Neuron (in vitro differentiated cells): ENCODE results near the gene SNHG17.
"Not testable (repeated sequence)": the region's sequence is repeated elsewhere in the genome, so short reads cannot be mapped to it uniquely, and the experiment has no call there.

ENCODE experiments used
- H2AFZ ChIP-seq: one replicate; pipeline ENCODE4 v1.6.1; 2013; ENCODE audit warnings: low read depth, mild to moderate bottlenecking, inconsistent platforms, low read length, moderate library complexity
- H3K27me3 ChIP-seq: one replicate; pipeline ENCODE4 v1.6.1; 2013; ENCODE audit warnings: low read length; ENCODE audit not compliant: insufficient read depth
- H3K36me3 ChIP-seq: one replicate; pipeline ENCODE4 v1.6.1; 2013; ENCODE audit warnings: low read length; ENCODE audit not compliant: insufficient read depth
- H3K4me1 ChIP-seq: one replicate; pipeline ENCODE4 v1.6.1; 2013; ENCODE audit warnings: low read length; ENCODE audit not compliant: insufficient read depth
- H3K4me3 ChIP-seq: 2 replicates; pipeline ENCODE4 v1.5.1; 2013; ENCODE audit warnings: mild to moderate bottlenecking, low read length, moderate library complexity
- H3K9me3 ChIP-seq: one replicate; pipeline ENCODE4 v1.6.1; 2013; ENCODE audit warnings: low read length

SNHG17 gene

DNA sequence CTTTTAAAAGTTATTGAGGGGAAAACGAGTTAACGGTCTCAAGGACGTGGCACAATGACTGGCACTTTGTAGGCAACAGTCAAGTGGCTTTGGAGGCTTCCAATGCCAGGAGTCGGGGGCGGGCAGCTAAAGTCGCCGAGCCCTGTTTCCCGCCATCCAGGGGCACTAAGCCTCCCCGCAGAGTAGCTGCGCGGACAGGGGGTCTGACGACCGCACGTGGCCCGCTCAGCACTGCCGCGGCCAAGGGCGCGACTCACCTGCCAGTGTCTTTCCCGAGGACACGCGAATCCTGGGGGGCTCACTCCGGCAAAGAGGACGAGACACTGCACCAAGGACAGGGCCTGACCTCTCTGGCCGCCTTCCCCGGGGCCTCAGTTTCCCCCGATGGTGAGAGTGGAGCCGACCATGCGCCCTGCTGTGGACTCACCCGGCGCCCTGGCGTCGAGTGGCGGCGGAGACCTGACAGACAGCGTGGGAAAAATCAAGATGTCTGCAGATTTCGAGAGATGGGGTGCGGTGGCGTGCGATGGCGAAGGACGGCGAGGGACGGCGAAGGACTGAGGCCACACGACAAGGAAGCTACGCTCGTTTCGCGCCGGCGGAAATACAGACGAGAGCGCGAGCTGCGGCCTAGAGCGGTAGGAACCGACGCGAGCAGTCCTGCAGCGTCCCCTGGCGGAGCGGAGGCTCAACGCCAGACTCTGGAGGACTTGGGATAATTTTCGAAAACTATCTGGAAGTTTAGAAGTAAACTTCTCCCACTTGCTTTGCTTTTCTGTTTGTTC, at the start of gene SNHG17:
TSS of gene SNHG17 (minus strand) at position 559 of the 785 bp plus-strand sequence.
- H3K4me3 ChIP-seq: peak within 1 kb of the TSS; percentile 73
- H3K9me3 ChIP-seq: peaks cover 15% of the 10 kb centered on the region
- peaks cover 40% of the 10 kb centered on the region for H3K36me3 ChIP-seq
- H2AFZ ChIP-seq: peak within 1 kb of the TSS; percentile 24
- peaks cover 11% of the 10 kb centered on the region for H3K4me1 ChIP-seq
- H3K27me3 ChIP-seq: no peaks in the 10 kb centered on the region

DNA sequence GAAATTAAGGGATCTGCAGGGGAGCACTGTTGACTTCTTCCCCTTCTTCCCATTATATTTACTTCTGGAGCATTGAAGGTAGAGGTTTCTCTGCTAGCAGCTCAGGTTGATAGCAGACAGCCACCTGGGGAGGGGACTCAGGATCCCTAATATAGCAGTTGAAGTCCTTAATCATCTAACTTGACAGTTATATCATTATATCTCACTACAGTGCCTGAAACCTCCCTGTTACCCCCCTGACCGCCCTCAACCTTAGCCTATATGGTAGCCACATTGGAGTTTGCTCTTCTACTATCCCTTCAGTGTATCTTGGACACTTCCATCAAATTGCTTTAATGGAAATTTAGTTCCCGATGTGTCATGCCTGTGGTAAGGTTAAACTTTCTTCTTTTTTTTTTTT, 44.5 kb upstream of the SNHG17 start:
- no peak overlapping the region for H3K4me3 ChIP-seq
- H3K4me1 ChIP-seq: no peaks in the 10 kb centered on the region
- no peaks in the 10 kb centered on the region for H3K9me3 ChIP-seq
- no peaks in the 10 kb centered on the region for H3K27me3 ChIP-seq
- peaks cover 17% of the 10 kb centered on the region for H3K36me3 ChIP-seq
- H2AFZ ChIP-seq: no peak overlapping the region

DNA sequence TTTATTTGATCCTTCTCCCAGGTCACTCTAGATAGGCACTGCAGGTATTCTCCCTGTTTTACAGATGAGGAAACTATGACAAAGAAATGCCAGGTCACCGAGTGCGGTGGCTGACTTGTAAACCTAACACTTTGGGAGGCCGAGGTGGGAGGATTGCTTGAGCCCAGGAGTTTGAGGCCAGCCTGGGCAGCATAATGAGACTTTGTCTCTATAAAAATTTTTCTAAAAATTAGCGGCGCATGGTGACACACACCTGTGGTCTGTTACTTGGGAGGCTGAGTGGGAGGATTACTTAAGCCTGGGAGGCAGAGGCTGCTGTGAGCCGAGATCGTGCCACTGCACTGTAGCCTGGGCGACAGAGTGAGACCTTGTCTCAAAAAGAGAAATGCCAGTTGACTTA, 42.6 kb upstream of the SNHG17 start:
- no peak overlapping the region for H3K4me3 ChIP-seq
- H3K4me1 ChIP-seq: peaks cover 11% of the 10 kb centered on the region
- no peaks in the 10 kb centered on the region for H3K27me3 ChIP-seq
- no peak overlapping the region for H2AFZ ChIP-seq
- peaks cover 13% of the 10 kb centered on the region for H3K36me3 ChIP-seq
- H3K9me3 ChIP-seq: no peaks in the 10 kb centered on the region

DNA sequence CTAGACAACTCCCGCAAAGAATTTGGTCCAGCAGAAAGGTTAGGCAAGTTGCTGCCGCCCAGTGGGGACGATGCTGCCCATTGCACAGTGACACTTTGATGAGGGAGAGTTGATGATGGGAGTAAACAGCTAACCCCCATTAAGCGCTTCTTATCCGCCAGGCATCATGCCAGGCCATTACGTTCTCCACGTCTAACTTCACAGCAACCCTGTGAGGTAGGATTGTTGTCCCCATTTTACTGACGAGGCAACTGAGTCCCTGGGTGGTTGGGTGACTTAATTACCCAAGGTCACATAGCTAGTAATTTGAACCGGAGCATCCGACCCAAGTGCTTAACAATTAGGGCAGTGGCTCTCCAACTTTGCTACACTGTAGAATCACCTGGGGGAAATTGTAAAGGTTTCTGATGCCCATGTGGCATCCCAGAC, 38.3 kb upstream of the SNHG17 start:
- Histone ChIP-seq H3K4me3 (peak overlapping the region; percentile 66), H3K27me3 (no peaks in the 10 kb centered on the region), H3K9me3 (no peaks in the 10 kb centered on the region), H3K4me1 (peaks cover 16% of the 10 kb centered on the region), H2AFZ (no peak overlapping the region), H3K36me3 (peaks cover 5% of the 10 kb centered on the region)

DNA sequence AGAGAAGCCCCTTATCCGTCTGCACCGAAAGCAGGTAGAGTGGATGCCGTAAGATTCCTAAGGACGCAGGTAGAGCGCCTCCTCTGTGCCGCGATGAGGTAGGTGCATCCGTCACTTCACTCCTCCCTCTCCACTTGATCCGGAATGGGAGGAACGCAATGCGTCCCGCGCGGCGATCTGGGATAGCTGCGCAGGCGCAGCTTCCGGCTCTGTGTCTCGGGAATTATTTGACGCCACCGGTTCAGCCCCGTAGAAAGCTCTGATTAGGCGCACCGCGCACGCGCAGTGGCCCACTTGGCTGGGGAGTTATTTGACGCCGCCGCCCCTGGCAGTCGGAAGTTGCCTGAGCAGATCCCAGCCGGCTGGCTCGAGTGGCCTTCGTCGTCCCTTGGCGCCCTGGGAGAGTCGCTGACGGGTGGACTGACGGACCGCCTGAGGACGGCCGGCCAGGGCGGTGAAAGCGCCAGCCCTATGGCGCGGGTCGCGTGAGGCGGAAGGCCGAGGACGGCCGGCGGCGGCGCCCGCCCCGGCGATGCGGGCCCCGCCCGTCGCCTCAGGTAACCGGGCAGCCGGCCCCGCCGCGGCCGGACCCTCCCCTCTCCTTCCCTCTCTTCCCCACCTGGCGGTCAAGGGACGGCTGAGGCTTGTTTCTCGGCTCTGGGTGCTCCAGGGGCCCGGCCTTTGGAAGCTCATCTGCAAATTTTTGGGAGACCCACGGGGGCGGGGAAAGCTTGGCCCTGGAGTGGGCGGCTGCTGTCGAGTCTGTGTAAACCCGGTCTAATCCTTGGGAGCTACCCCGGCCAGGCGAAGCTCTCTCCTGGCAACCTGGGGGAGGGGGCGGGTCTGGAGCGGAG, 37.6 kb upstream of the SNHG17 start, which contains the start of gene RALGAPB:
TSS of gene RALGAPB (plus strand) at position 331 of the 854 bp plus-strand sequence. CDS start 15,590 bp downstream, outside the sequence.
- Histone ChIP-seq H2AFZ (peak within 1 kb of the TSS; percentile 89), H3K27me3 (no peaks in the 10 kb centered on the region), H3K4me3 (peak within 1 kb of the TSS; percentile 66)

DNA sequence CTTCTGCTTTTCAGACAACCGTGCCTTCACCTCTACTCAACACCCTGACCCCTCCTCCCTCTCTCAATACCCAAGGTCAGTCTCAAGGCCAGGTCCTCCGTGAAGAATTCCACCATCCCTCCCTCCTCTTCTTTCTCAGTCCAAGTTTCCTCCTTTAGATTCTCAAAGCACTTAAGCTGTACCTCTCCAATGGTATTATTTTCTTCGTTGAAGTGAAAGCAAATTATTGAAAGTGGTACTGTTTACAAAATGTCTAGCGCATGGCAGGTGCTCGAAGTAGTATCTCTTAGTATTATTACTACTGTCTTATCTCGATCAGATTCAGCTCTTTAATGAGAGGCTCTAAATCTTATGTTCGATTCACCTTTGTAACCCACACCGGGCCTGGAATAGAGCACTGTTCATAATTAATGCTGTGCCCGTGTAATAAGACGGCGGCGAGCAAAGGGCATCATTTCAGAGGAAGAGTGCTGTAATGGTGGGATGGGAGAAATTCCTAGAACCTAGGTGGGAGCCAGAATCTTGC, 36.9 kb upstream of the SNHG17 start:
- H3K4me3 ChIP-seq: peak overlapping the region; percentile 66
- no peaks in the 10 kb centered on the region for H3K27me3 ChIP-seq
- peaks cover 16% of the 10 kb centered on the region for H3K4me1 ChIP-seq
- H3K36me3 ChIP-seq: peaks cover 5% of the 10 kb centered on the region
- H3K9me3 ChIP-seq: no peaks in the 10 kb centered on the region
- peak overlapping the region; percentile 89 for H2AFZ ChIP-seq

More for the DNA sequence above, 37.6 kb upstream of the SNHG17 start, which contains the start of gene RALGAPB:
- Histone ChIP-seq H3K4me1 (peaks cover 16% of the 10 kb centered on the region), H3K36me3 (peaks cover 5% of the 10 kb centered on the region), H3K9me3 (no peaks in the 10 kb centered on the region)

DNA sequence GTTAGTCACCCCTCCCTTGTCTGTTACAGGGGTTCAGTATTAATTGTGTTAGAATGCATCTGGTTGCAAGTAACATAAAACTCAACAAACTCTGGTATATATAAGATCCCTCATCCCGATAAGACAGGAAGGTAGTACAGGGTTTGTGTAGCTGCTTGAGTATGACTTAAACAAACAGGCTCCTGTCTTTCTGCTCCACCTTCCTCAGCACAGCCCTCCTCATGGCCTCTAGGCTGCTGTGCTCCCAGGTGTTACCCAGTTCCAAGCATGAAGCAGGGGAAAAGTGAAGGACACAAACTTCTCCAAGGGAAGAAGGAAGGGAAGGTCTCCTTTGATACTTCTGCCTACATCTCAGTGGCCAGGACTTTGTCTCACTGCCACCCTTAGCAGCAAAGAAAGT, 36.1 kb upstream of the SNHG17 start:
- Histone ChIP-seq H3K4me1 (peaks cover 16% of the 10 kb centered on the region), H3K27me3 (peaks cover 4% of the 10 kb centered on the region), H3K4me3 (no peak overlapping the region), H3K9me3 (no peaks in the 10 kb centered on the region), H2AFZ (no peak overlapping the region), H3K36me3 (peaks cover 5% of the 10 kb centered on the region)

DNA sequence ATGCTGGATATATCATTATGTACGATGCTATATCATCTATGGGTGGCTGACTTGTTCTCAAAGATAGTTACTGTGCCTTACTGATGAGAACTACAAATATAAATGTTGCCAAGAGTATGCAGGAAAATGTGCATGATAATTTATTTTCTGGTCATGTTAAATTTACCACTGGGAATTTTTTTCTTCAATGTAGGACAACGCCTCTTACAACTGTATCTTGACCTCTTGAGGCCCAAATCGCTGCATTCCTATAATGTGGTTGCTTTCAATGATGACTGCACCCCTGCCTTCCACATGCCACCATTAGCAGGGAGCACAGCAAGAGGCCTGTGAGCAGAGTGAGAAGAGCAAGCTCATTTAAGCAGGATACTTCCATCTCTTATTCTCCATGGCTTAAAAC, 31.9 kb upstream of the SNHG17 start:
- H3K9me3 ChIP-seq: peaks cover 2% of the 10 kb centered on the region
- no peak overlapping the region for H3K4me3 ChIP-seq
- H3K36me3 ChIP-seq: no peaks in the 10 kb centered on the region
- no peak overlapping the region for H2AFZ ChIP-seq
- peaks cover 4% of the 10 kb centered on the region for H3K27me3 ChIP-seq
- peaks cover 4% of the 10 kb centered on the region for H3K4me1 ChIP-seq

DNA sequence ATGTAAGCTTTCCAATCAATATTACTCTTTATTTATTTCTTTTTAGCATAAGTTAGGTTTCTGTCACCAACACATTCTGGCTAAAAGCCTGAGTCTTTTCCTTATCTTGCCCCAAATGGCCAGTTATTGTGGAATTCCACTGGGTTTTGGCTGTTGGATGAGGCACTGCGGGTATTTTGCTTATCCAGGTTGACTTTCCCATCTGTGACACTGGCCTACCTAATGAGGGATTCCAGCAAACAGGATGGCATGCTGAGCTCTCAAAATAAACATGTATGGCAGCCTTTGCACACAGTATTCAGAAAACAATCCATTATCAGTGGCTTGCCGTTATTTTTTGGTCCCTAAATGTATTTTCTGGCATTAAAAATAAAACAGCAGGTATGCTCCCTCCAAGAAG, 31.0 kb upstream of the SNHG17 start:
- H3K4me3 ChIP-seq: no peak overlapping the region

DNA sequence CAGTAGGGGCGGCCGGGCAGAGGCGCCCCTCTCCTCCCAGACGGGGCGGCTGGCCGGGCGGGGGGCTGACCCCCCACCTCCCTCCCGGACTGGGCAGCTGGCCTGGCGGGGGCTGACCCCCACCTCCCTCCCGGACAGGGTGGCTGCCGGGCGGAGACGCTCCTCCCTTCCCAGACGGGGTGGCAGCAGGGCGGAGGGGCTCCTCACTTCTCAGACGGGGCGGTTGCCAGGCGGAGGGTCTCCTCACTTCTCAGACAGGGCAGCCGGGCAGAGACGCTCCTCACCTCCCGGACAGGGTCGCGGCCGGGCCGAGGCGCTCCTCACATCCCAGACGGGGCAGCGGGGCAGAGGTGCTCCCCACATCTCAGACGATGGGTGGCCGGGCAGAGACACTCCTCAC, 26.4 kb upstream of the SNHG17 start:
- not testable (repeated sequence) for H3K27me3 ChIP-seq, H3K36me3 ChIP-seq, H2AFZ ChIP-seq

More for the DNA sequence above, 31.0 kb upstream of the SNHG17 start:
- Histone ChIP-seq H3K36me3 (no peaks in the 10 kb centered on the region), H3K27me3 (peaks cover 4% of the 10 kb centered on the region), H3K9me3 (peaks cover 2% of the 10 kb centered on the region), H3K4me1 (no peaks in the 10 kb centered on the region), H2AFZ (no peak overlapping the region)

DNA sequence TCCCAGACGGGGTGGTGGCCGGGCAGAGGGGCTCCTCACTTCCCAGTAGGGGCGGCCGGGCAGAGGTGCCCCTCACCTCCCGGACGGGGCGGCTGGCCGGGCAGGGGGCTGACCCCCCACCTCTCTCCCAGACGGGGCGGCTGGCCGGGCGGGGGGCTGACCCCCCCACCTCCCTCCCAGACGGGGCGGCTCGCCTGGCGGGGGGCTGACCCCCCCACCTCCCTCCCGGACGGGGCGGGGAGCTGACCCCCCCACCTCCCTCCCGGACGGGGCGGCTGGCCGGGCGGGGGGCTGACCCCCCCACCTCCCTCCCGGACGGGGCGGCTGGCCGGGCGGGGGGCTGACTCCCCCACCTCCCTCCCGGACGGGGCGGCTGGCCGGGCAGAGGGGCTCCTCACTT, 26.0 kb upstream of the SNHG17 start:
- H3K4me3 ChIP-seq, H3K4me1 ChIP-seq, H3K36me3 ChIP-seq, H3K27me3 ChIP-seq, H2AFZ ChIP-seq, H3K9me3 ChIP-seq: not testable (repeated sequence)

More for the DNA sequence above, 26.4 kb upstream of the SNHG17 start:
- H3K9me3 ChIP-seq, H3K4me1 ChIP-seq, H3K4me3 ChIP-seq: not testable (repeated sequence)

DNA sequence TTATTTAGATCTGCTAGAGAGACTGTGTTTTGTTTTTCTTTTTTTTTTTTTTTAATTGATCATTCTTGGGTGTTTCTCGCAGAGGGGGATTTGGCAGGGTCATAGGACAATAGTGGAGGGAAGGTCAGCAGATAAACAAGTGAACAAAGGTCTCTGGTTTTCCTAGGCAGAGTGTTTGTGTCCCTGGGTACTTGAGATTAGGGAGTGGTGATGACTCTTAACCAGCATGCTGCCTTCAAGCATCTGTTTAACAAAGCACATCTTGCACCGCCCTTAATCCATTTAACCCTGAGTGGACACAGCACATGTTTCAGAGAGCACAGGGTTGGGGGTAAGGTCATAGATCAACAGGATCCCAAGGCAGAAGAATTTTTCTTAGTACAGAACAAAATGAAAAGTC, 25.5 kb upstream of the SNHG17 start:
- H3K36me3 ChIP-seq, H3K9me3 ChIP-seq, H3K27me3 ChIP-seq, H2AFZ ChIP-seq, H3K4me3 ChIP-seq, H3K4me1 ChIP-seq: not testable (repeated sequence)

DNA sequence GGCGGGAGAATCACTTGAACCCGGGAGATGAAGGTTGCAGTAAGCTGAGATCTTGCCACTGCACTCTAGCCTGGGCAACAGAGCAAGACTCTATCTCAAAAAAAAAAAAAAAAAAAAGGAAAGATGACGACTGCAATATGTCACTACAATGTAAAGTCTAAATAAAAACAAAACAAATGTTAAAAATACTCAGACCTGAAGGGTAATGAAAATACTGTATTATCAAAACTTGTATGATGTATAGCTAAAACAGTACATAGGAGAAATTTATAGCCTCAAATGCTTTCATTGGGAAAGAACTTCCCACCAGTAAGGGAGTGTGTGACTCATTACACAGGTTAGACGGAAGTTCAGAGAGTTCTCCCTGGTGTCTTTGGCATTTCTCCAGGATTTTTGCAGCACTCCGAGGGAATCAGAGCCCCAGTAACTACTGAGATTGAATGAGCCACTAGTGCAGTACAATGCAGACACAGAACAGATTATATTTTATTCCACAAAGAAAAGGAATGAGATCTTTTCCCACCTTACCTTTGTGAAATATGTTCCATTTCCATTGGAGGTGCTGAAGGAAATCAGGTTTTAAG, 25.0 kb upstream of the SNHG17 start:
- Histone ChIP-seq H3K9me3 (peaks cover 2% of the 10 kb centered on the region), H2AFZ (no peak overlapping the region), H3K36me3 (no peaks in the 10 kb centered on the region), H3K4me3 (no peak overlapping the region), H3K27me3 (no peaks in the 10 kb centered on the region), H3K4me1 (no peaks in the 10 kb centered on the region)
